Stimulated activated CD4-positive, alpha-beta T cell treated with anti-CD3 and anti-CD28 coated beads, Interleukin-15, amount 100 ng/mL, for 24 hours (primary cell): ENCODE measurements around the gene KCNMA1.

ENCODE experiments used
- DNase-seq: peaks from one replicate; pipeline ENCODE4 v3.0.0-alpha.2; 2020

KCNMA1 gene

GRCh38 chr10:77631241-77631640, 6.4 kb downstream of the KCNMA1 start:
- no peak for DNase-seq

DNA sequence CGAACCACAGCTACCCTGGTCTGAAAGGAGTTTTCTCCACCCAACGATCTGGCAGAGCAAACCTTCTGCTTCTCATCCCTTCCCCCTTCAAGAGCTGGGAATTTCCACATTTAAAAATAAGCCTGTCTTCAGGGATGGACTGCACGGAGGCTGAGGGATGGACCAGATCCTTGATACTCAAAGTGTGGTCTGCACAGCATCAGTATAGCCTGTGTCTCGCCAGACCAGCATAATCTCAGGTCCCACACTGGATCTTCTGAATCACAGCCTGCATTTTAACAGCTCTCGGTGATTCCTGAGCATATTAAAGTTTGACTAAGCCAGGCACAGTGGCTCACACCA, 7.1 kb downstream of the KCNMA1 start:
- DNase-seq: no peak

DNA sequence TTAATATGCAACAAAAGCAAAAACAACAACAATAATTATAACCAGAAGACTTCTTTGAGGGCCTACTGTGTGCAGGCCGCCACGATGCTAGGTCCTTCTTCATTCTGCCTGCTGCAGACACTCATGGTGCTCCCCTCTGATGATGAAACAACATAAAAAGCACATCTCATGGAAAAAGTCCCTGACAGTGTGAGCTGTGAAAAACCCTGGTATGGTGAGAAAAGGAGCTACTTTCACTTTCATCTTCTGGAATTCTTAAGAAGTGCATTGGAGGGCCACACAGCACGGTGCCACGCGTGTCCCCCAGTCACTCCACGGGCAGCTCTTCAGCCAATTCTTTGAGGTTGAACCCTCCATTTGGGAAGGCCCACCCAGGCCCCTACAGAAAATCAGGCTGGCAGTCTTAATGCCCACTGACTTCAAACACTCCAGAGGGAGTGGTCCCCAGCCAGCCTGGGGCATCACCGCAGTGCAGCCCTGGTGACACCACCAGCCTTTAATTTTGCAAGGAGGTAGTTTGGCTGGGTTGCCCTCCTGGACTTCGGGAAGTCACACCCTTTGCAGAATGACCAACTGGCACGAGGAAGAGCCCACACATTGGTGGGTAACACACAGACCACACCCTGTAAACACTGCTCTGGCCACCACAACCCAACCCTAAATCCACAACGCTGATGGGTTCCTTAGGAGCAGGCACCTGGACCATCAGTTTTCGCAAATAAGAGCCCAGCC, 7.7 kb downstream of the KCNMA1 start:
- DNase-seq: no peak

DNA sequence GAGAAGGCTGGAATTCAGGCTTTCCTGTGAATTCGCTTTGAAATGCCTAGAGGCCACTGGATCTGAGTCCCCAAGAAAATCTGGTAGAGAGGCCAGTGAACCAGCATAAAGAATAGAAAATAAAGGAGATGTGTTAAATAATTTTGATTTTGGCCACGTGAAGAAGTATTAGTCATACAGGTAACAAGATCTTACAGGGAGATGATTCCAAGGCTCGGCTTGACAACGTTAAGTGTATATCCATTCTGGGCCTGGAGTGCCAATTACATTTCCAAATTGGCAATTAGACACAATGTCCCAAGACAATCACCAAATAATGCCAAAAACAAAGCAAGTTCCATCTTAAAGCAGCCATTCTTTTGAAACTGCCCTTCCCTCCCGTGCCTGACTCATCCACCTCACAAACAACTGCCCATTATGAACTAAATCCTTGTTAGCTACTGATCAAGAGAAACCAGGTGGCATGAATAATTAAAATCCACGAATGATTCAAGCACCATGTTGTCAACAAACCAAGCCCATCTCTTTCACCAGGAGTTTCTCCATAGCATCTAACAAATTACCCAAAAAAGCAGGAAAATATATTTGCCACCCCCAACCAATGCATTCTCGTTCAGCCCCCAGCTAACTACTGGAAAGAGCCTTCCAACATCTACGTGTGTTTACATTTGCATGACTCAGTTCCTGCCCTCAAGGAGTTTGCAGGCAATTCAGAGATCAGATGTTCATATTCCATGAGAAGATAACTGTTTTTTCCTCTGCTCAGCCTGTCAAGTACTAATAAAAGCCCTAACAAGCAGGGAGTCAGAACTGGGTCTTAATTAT, 8.5 kb downstream of the KCNMA1 start:
- no peak for DNase-seq

DNA sequence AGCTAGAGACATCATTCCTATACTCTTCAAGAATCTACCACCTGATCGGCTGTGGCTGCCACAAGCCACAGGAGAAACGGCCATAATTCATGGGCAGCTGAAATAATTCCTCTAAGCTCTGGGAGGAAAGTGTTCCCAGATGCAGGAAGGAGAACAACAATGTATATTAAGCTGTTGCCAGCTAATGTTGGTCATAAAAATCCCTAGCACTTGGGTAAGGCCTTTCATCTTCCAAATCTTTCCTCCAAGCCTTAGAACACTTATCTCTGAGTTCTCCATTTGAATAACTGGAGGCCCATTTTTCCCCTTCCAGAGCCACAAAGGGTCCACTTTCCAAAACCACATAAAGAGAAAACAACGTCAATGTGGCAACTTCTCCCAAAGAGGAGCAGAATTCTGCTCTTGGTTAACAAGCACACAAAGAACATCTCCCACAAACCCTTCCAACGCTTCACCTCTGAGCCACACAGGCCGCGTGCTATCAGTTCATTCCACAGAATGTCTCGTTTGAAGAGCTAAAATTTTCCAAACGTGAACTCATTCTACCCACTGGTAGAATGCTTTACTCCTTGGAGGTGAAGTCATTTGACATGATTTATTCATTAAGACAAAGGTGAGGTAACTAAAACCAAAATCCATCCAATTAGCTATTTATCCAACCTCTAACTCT, 11.2 kb downstream of the KCNMA1 start:
- DNase-seq: no peak

- no peak for DNase-seq
Measured at GRCh38 chr10:77625379-77625778, 12.2 kb downstream of the KCNMA1 start.

DNA sequence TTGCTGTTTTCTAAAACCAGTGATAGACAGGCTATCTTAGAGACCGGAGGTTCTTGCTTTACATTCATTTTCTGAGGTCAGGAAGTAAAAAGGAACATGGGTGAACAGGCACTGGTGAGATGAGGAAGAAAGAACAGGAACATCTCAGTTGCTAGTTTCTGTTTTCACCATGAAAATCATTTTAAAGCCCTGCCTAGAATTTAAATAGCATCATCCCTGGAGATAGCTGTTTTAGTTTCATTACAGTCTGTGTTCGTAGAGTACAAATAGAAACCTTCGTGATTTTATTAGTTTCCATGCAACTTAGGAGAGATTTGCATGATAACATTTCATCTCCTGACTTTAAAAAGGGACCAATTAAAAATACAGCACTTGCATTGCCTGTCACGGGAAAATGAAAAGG, 14.7 kb downstream of the KCNMA1 start:
- no peak for DNase-seq

DNA sequence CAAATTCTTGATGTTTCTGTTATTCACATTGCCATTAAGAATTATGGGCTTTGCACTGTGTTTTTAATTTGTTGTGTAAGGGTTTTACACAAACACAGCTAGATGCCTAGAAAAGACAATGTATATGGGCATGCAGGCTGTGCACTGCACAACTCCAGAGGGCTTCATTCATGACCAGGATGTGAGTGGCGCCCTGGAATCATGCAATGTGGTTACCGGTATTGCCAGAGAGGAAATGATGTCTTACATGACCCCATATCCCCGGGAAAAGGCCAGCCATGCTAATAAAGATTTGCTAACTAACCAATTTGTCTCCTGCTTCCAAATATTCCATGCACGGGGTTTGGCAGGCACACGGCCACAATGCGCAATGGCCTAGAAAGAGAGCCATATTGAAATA, 16.9 kb downstream of the KCNMA1 start:
- no peak for DNase-seq

DNA sequence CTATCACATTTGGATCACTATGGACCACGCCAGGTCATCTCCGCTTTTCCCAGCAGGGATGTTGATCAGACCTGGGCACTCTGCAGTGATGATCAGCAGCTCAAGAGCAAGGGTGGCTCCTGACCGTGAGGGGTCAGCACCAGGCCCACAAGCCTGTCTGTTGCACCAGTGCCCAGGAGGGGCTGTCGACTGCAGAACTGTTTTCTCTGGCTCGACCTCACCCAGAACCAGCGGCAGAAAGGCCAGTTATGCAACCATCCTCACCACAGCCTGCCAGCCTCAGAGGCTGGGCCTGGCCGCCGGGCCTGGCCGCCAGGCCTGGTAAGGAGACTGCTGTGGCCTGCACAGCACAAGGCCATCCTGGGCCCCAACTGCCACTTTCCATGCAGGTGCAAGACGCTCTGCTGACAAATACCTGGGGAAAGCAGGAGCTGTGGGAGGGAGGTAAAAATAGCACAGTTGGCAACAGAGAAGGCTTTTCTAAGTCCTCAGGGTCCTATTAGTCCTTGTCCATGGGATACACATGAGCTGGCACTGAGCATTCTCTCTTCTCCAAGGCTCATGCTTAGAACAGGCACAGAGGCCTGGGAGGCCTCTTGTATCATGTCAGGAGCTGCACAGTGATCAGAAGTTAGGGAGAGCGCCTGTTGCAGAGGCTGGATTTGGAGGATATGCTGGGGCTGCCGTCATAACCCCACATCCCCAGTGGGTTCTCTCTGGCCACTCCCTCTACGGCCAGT, 17.5 kb downstream of the KCNMA1 start:
- DNase-seq: no peak

GRCh38 chr10:77618117-77618516, 19.5 kb downstream of the KCNMA1 start:
- DNase-seq: no peak

- no peak for DNase-seq
Measured at GRCh38 chr10:77616766-77617165, 20.8 kb downstream of the KCNMA1 start.

- DNase-seq: no peak
Measured at GRCh38 chr10:77614778-77615625, 22.6 kb downstream of the KCNMA1 start.

- DNase-seq: no peak
Measured at GRCh38 chr10:77613476-77614130, 24.0 kb downstream of the KCNMA1 start.

- DNase-seq: no peak
Measured at GRCh38 chr10:77611670-77612069, 25.9 kb downstream of the KCNMA1 start.

DNA sequence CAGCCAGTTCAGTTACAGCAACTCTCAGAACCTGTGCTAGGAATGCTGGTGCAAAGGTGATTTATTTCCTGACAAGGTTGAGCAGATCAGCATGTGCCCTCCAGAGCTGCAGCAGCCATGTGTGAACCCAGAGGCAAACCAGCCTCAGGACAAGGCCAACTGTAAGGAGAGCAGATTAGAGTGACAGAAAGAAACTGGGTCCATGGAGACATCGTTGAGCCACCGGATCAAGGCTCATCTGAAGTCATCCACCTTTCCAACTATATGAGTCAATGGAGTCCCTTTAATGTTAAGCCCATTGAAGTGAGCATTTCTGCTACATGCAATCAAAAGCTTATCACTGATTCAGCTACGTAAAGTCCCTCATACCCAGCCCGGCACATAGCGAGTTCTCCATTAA, 26.4 kb downstream of the KCNMA1 start:
- no peak for DNase-seq

DNA sequence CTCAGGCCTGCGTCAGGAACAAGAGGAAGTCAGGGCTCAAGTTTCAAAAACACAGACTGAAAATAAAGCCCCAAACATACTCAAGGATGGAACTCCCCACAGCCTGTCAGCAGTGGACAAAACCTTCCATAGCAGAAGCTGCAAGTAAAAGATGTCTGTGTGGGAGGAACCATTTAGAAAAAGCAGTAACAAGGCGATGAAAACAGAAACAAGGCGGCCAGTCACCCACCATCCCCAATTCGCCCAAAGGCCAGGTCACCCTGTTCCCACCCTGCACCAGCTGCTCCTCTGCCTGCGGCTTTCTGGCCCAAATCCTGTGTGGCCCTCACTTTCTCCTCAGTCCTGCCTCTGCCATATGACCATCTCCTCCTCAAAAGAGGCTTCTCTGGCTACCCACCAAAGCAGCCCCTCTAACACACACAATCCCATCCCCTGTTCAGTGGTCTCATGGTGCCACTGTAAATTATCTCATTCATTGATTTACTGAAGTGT, 27.8 kb downstream of the KCNMA1 start:
- DNase-seq: no peak

GRCh38 chr10:77608281-77608680, 29.3 kb downstream of the KCNMA1 start:
- no peak for DNase-seq

DNA sequence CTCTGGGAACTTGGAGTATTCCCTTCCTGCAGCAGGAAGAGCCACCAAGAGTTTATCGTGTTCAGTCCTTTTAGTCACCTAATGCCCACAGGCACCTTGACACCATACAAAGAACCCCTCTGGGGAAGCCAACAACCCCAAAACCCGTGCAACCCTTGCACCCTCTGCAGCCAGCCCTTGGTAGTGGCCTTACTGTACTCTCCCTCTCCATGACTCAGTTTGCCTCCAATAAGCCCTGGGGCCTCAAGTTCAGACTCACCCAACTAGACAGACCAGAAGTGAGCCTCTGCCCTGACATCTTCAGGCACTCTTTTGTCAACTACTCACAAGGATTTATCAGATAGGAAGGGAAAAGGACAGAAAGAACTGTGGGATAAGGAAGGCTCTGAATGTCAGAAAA, 30.9 kb downstream of the KCNMA1 start:
- DNase-seq: no peak

GRCh38 chr10:77605466-77605865, 32.1 kb downstream of the KCNMA1 start:
- DNase-seq: no peak

- DNase-seq: no peak
Measured at GRCh38 chr10:77604941-77605351, 32.7 kb downstream of the KCNMA1 start.

GRCh38 chr10:77604063-77604462, 33.5 kb downstream of the KCNMA1 start:
- DNase-seq: no peak

DNA sequence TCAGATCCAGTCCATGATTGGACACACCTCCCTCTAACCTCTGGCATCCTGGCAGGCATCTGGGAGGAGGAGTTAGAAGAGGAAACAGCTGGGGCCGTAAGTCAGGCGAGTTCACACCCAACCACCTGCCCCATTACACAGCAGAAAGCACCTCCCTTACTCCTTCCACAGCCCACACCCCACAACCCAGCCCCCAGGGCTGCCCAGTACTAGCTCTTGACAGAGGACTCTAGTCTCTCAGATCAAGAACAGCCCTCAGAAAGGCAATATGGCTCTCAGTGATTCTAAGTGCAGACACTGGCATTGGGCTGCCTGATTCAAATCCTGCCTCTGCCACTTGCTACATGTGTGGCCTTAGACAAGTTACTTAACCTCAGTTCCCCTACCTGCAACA, 34.1 kb downstream of the KCNMA1 start:
- DNase-seq: no peak
